Heart left ventricle (tissue), 16 donors: ENCODE data around the gene NIM1K. TPM values are rescaled to one million over a fixed set of nuclear protein-coding genes. Genes with fewer than 3 reads are reported as not detected.
"Not testable (repeated sequence)": the region's sequence is repeated elsewhere in the genome, so short reads cannot be mapped to it uniquely, and the experiment has no call there.

Experiments
- ATAC-seq, 4 donors: fragments of 200-7000 bp; cut with Tn5 transposase; one replicate each; pipeline ENCODE4 v1.9.1; 2020 to 2022; ENCODE audit warnings: moderate library complexity in 4 of 4, mild to moderate bottlenecking in 3 of 4, moderate number of reproducible peaks in 1 of 4
- DNase-seq, 5 donors: peaks; one replicate each; pipeline ENCODE4 v3.0.0-alpha.2; 2020
- H3K27ac ChIP-seq, 12 donors: fragments of 200-600 bp; sonication (generic) in 4 of 12; one replicate each; pipeline versions ENCODE4 v1.5.0 to v1.8.0; 2016 to 2022; ENCODE audit warnings: mild to moderate bottlenecking in 2 of 12
- H3K27me3 ChIP-seq, 9 donors: fragments of 200-600 bp; sonication (generic) in 2 of 9; one replicate each; pipeline versions ENCODE4 v1.5.1 to v1.8.0; 2016 to 2022; ENCODE audit warnings: mild to moderate bottlenecking in 3 of 9
- H3K36me3 ChIP-seq, 9 donors: fragments of 200-600 bp; sonication (generic) in 2 of 9; one replicate each; pipeline versions ENCODE4 v1.5.0 to v1.8.0; 2018 to 2022; ENCODE audit warnings: mild to moderate bottlenecking in 2 of 9
- H3K4me1 ChIP-seq, 12 donors: fragments of 200-600 bp; sonication (generic) in 4 of 12; one replicate each; pipeline versions ENCODE4 v1.5.0 to v1.8.0; 2016 to 2022; ENCODE audit warnings: mild to moderate bottlenecking in 3 of 12
- H3K4me3 ChIP-seq, 12 donors: fragments of 200-600 bp; sonication (generic) in 4 of 12; one replicate each; pipeline versions ENCODE4 v1.5.0 to v1.8.0; 2017 to 2022; ENCODE audit warnings: mild to moderate bottlenecking in 9 of 12, moderate library complexity in 4 of 12
- H3K9me3 ChIP-seq, 12 donors: fragments of 200-600 bp; sonication (generic) in 4 of 12; one replicate each; pipeline versions ENCODE4 v1.5.0 to v1.8.0; 2016 to 2022; ENCODE audit warnings: mild to moderate bottlenecking in 1 of 12
- CTCF ChIP-seq, 12 donors: fragments of 200-600 bp; sonication (generic) in 4 of 12; IDR thresholded peaks; one replicate each; pipeline versions ENCODE4 v1.5.0 to v1.8.0; 2018 to 2022; ENCODE audit warnings: antibody characterized with exemption in 12 of 12, mild to moderate bottlenecking in 5 of 12
- POLR2A ChIP-seq, 2 donors: fragments of 450-650 bp; IDR thresholded peaks; one replicate each; pipeline ENCODE4 v1.6.1; 2017; ENCODE audit warnings: antibody characterized with exemption in 2 of 2, mild to moderate bottlenecking in 2 of 2, moderate library complexity in 2 of 2
- WGBS, 4 donors: extraction: QIAGEN DNeasy Blood & Tissue Kit in 2 of 4; methylation state at CpG; one replicate each; pipeline versions ENCODE4 v1.1.5 to v1.1.7; 2013 to 2018; 5-methylcytosine and 5-hydroxymethylcytosine counted together
- intact Hi-C, 10 donors: fragments of 100-400 bp; cut with DNase I; formaldehyde crosslinking; loops; one replicate each; pipeline versions ENCODE4 v1.11.1 to v1.14.2; 2022
- polyA plus RNA-seq, 2 donors: library from polyadenylated mRNA; stranded (reverse); fragments of 200-250 nt; gene quantifications; one replicate each; pipeline ENCODE4 v1.2.3, GENCODE V29; 2013
- total RNA-seq, 9 donors: library from RNA; depleted of rRNA in 2 of 9; stranded (reverse); fragments of >200 nt in 2 of 9; fragmentation: NEBNext Ultra II Directional in 3 of 9; extraction: Animal tissue kit (Norgen Biotek cat#: 25700) in 3 of 9; gene quantifications; one replicate each; pipeline versions ENCODE4 v1.1.0 to v1.2.4, GENCODE V29; 2016 to 2023
- donor health status: ischemic (EF 13 %, LVEDD 7.1; RV severe dilation, severe dysfunction).
- donor health status: healthy with polysubstance abuse.
- donor health status: DM: no; HTN: yes; CAD: no.
- donor health status: DM: no; HTN: no; CAD: no.
- donor health status: ischemic (EF 25% LVEDD 6.9; RV normal size, moderate dysfunction).
- donor health status: ischemic (EF 25% LVEDD 5.7; RV mildly dilated, moderate dysfunction).
- donor health status: healthy.
- donor health status: DM: yes; HTN: yes; CAD: no.
- donor health status: ischemic (EF 35%, LVEDD 5.7; RV mildly dilated, moderate dysfunction).
- donor health status: nonischemic (EF 11% LVEDD 7.7; RV severe dilation, severe dysfunction).
- donor health status: DM: yes; HTN: yes; CAD: no.
- donor health status: PGD.
- donor health status: ischemic (EF 29% LVEDD 5.4; RV normal size, mild dysfunction).
- donor health status: nonischemic (EF 23%, LVEDD 6.1; RV moderate dilation, normal function).

Gene NIM1K
- total and polyA plus RNA-seq, 11 donors = 0.11 to 1.4 (median 0.44) TPM; not detected in 2

GRCh38 chr5:43255704-43256103 is 63.7 kb downstream of the NIM1K start:
- no peak for ATAC-seq
- Histone ChIP-seq H3K36me3 (no peaks in the 10 kb centered on the region), H3K27me3 (no peaks in the 10 kb centered on the region), H3K9me3 (no peaks in the 10 kb centered on the region), H3K4me3 (no peak overlapping the region), H3K27ac (no peak overlapping the region), H3K4me1 (no peaks in the 10 kb centered on the region)
- 82 to 87% (median 86%) methylated on average over 2 of the region's 2 CpGs for WGBS, 4 donors
- no peak for DNase-seq
- intact Hi-C loops = no loop called here
- no peak for TF ChIP-seq CTCF (IDR thresholded peaks at IDR 0.05)
- no peak for TF ChIP-seq POLR2A (IDR thresholded peaks at IDR 0.05)

- H3K4me1 ChIP-seq = no peaks in the 10 kb centered on the region
- TF ChIP-seq POLR2A (IDR thresholded peaks at IDR 0.05) (no peak), CTCF (IDR thresholded peaks at IDR 0.05) (no peak)
- no peaks in the 10 kb centered on the region for H3K9me3 ChIP-seq
- 55 to 66% (median 65%) methylated on average over 2 of the region's 2 CpGs for WGBS, 4 donors
- no peak for ATAC-seq
- intact Hi-C loops = no loop called here
- H3K36me3 ChIP-seq = no peaks in the 10 kb centered on the region
- DNase-seq = no peak
- H3K27ac ChIP-seq = no peak overlapping the region
- H3K4me3 ChIP-seq = no peak overlapping the region
- no peaks in the 10 kb centered on the region for H3K27me3 ChIP-seq
These were observed 64.4 kb downstream of the NIM1K start for GRCh38 chr5:43256261-43256966.

- TF ChIP-seq POLR2A (IDR thresholded peaks at IDR 0.05) (no peak), CTCF (IDR thresholded peaks at IDR 0.05) (no peak)
- H3K4me3 ChIP-seq = no peak overlapping the region
- no peak overlapping the region for H3K27ac ChIP-seq
- DNase-seq (no peak), ATAC-seq (no peak)
- 71 to 77% (median 76%) methylated on average over 1 of the region's 1 CpG for WGBS, 4 donors
- H3K27me3 ChIP-seq = no peaks in the 10 kb centered on the region
- H3K4me1 ChIP-seq = no peaks in the 10 kb centered on the region
- intact Hi-C loops = no loop called here
- no peaks in the 10 kb centered on the region for H3K36me3 ChIP-seq
- H3K9me3 ChIP-seq = peaks cover 0 to 10% (median 0%) of the 10 kb centered on the region in 12 donors
These were observed 66.1 kb downstream of the NIM1K start for GRCh38 chr5:43258116-43258515.

GRCh38 chr5:43262269-43262668 is 70.2 kb downstream of the NIM1K start:
- intact Hi-C loops, H3K27me3 ChIP-seq, DNase-seq, H3K4me1 ChIP-seq, H3K4me3 ChIP-seq, ATAC-seq, H3K36me3 ChIP-seq, H3K27ac ChIP-seq: not testable (repeated sequence)
- WGBS, 4 donors = 84 to 93% (median 91%) methylated on average over 2 of the region's 2 CpGs
- peaks cover 0 to 11% (median 0%) of the 10 kb centered on the region in 12 donors for H3K9me3 ChIP-seq
